Prostate gland (tissue), 2 donors: ENCODE data around the gene DPY19L1.

Experiments used
- CTCF ChIP-seq, 4 experiments: fragments of 200-600 bp in 2 of 4; fragments of 450-650 bp in 2 of 4; sonication (generic) in 2 of 4; IDR thresholded peaks; 1 replicate in 3 of 4; 2 replicates in 1 of 4; pipeline ENCODE4 v1.5.1; 2016 to 2019; ENCODE audit warnings: antibody characterized with exemption in 4 of 4, mild to moderate bottlenecking in 2 of 4, moderate library complexity in 2 of 4
- POLR2A ChIP-seq: fragments of 450-650 bp; IDR thresholded peaks from one replicate; pipeline ENCODE4 v1.6.1; 2016; ENCODE audit warnings: antibody characterized with exemption, mild to moderate bottlenecking
- POLR2AphosphoS5 ChIP-seq: sonication (generic); formaldehyde crosslinking; IDR thresholded peaks from one replicate; pipeline ENCODE4 v1.6.1; 2017; ENCODE audit warnings: antibody characterized with exemption

- no peak for TF ChIP-seq CTCF (IDR thresholded peaks at IDR 0.05)
- no peak for TF ChIP-seq POLR2A
- TF ChIP-seq POLR2AphosphoS5, result no peak
These were observed 21.9 kb downstream of the DPY19L1 start for GRCh38 chr7:35015346-35015859.
